Colon (tissue), 2 donors: ENCODE data around the gene SBK2.
"Not testable (repeated sequence)": the region's sequence is repeated elsewhere in the genome, so short reads cannot be mapped to it uniquely, and the experiment has no call there.

Source experiments
- FAIRE-seq: peaks from 2 replicates; lab custom pipeline; 2012; peaks lifted over from hg19 to GRCh38; lab: Jason Lieb, UNC
- donor health status: control.
- donor health status: control.

Gene SBK2

GRCh38 chr19:55536951-55537740, at the start of gene SBK2:
Gene SBK2 (minus strand): TSS chr19:55537133. CDS start chr19:55536294, 839 bp downstream.
- FAIRE-seq: no peak

DNA sequence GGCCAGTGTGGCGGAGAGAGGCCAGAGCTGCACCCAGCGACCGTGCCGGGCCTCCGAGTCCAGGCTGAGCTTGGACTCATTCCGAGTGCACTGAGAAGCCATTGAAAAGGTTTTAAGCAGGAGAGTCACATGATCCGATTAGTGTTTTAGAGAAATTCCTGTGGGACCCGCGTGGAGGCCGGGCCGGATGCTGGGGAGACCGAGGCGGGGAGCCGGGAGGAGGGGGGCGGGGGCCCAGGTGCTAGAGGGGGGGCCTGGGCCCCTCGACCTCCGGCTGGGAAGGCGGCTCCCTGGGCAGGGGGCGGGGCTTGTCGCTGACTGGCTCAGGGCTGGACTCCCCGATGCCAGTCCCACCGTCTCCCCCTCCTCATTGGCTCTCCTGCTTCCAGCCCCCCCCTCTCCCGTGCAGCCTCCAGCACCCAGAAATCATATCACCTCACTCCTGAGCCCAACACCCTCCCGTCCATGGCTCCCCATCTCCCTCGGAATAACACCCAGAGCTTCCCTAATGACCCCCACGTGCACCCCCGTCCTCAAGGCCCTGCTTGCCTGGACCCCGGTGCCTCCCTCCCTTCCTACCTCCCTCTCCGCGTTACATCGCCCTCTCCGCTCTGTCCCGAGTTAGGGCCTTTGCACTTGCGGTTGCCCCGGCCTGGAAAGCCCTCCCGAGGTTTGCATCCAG, 48.9 kb upstream of the SBK2 start:
- FAIRE-seq: no peak

DNA sequence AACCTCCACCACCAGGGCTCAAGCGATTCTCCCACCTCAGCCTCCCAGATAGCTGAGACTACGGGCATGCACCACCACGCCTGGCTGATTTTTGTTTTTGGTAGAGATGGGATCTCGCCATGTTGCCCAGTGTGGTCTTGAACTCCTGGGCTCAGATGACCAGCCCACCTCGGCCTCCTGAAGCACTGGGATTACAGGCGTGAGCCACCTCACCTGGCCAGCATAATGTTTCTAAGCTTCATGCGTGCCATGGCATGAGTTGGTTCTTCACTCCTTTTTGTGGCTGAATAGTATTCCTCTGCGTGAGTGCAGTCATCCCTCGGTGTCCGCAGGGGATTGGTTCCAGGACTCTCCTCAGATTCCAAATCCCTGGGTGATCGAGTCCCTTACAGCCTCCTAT, 47.9 kb upstream of the SBK2 start:
- no peak for FAIRE-seq

GRCh38 chr19:55583897-55584296, 47.0 kb upstream of the SBK2 start:
- not testable (repeated sequence) for FAIRE-seq

- not testable (repeated sequence) for FAIRE-seq
Measured at GRCh38 chr19:55582284-55582683, 45.4 kb upstream of the SBK2 start.

DNA sequence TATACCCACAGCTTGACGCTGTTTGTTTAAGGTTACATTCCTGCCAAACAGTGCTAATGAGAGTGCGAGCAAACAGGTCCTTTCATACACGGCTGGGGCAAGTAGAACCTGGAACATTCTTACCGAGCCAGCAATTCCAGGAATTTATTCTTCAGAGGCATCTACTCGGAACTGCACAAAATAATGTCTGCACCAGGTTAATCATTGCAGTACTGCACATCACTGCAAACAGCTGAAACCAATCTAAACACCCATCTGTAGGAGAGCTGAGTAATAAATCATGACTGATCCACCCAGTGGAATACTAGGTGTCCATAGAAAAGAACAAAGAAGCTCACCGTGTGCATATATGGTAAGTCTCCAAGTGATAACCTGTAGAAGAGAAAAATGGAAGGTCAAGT, 44.9 kb upstream of the SBK2 start:
- no peak for FAIRE-seq

DNA sequence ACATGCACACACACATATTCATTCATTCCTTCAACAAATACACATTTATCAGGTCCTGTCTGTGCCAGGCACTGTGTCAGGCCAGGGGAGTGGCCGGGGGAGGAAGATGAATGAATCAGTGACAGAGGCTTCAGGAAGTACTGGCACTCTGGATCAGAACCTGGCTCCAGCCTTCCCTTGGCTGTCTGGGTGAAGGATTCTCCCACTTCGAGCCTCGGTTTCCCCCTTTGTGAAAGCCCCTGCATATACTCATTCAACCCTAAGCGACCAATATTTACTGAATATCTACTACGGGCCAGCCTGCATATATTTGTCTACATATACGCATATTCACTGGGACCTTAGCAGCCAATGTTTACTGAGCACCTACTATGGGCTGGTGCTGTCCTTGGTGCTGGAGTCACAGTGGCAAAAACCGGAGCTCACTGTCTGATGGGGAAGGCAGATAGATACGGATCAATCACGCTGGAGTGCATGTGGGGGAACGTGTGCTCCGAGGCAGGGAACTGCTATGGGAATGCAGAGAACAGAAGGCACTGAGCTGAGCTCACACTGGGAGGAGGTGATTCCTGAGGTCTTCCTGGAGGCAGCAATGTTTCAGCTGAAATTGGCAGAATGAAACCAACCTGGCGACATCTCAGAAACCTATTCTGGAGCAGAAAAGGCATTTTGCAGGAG, 44.4 kb upstream of the SBK2 start:
- no peak for FAIRE-seq

DNA sequence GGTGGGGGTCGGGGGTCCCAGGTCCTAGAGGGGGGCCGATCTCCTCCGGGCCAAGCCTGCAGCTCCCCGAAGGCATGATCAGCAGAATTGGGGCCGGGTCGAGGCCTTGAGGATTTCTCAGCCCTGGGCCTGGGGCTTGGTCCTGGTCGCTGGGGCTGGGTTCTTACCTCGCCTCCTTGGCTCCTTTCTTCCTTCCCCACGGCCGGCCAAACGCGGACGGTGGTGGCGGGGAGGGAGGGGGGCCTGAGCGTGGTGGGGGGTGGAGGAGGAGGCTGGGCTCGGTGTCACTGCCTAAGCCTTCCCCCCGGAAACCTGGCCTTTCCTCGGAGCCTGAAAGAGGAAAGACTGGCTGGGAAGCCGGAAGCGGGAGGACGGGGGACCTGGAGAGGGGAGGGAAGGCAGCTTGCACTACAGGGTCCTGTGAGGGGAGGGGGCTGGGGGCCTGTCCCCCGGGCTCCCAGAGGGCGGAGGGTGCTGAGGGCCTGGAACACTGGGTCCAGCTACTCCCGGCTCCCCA, 43.8 kb upstream of the SBK2 start, which contains the start of gene ZNF579:
TSS of gene ZNF579 (minus strand) at position 221 of the 517 bp plus-strand sequence. CDS start 1,209 bp downstream, outside the sequence.
- FAIRE-seq: no peak

- FAIRE-seq: no peak
Measured at GRCh38 chr19:55579766-55580621, 43.1 kb upstream of the SBK2 start.

GRCh38 chr19:55578761-55579747, 42.1 kb upstream of the SBK2 start:
- FAIRE-seq: no peak

DNA sequence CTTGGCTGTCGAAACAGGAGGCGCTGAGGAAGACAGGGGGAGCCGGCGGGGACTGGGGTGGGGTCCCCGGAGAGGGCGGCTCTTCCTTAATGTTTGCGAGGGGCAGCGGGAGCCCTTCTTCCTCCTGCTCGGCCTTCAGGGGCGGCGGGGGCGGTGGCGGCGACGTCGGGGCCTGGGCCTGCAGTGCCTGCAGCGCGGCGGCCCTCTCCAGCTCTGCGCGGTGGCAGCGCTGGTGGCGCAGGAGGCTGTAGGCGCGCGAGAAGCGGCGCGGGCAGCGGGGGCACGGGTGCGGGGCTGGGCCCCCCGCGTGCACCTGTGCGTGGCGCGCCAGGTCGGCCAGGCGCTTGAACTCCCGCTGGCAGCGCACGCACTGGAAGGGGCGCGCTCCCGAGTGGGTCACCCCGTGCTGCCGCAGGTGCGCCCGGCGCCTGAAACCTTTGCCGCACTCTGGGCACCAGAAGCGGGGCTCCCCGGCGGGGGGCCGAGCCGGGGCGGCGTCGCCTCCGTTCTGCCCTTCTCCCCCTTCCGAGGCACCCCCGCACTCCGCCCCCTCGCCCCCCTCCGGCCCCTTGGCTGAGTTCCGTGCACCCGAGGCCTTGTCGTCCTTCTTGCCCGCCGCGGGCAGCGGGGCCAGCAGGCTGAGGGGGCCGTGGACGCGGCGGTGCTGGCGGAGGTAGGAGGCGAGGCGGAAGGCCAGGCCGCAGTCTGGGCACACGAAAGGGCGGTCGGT, 41.3 kb upstream of the SBK2 start:
- no peak for FAIRE-seq

DNA sequence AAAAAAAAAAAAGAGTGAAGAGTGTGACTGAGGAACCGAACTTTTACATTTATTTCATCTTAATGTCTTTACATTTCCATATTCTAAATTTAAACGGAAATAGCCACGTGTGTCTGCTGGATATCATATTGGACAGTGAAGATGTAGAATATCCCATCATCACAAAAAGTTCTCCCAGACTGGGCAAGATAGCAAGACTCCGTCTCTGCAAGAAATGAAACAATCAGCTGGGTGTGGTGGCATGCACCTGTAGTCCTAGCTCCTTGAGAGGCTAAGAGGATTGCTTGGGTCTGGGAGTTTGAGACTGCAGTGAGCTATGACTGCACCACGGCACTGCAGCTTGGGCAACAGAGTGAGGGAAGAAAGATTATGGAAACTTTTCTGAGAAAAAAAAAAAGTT, 39.8 kb upstream of the SBK2 start:
- FAIRE-seq: no peak

- FAIRE-seq: not testable (repeated sequence)
Measured at GRCh38 chr19:55573929-55574328, 37.0 kb upstream of the SBK2 start.

DNA sequence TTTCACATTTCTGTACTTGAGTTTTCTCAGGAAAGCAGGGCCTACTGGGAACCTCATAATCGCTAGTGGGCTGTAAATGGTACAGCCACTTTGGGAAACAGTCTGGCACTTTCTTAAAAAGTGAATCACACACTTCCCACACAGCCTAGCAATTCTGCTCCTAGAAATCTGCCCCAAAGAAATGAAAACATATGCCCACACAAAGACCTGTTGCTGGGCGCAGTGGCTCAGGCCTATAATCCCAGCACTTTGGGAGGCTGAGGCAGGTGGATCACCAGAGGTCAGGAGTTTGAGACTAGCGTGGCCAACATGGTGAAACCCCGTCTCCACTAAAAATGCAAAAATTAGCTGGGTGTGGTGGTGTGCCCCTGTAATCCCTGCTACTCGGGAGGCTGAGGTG, 32.5 kb upstream of the SBK2 start:
- FAIRE-seq: not testable (repeated sequence)

- FAIRE-seq: no peak
Measured at GRCh38 chr19:55567708-55568328, 30.9 kb upstream of the SBK2 start.

DNA sequence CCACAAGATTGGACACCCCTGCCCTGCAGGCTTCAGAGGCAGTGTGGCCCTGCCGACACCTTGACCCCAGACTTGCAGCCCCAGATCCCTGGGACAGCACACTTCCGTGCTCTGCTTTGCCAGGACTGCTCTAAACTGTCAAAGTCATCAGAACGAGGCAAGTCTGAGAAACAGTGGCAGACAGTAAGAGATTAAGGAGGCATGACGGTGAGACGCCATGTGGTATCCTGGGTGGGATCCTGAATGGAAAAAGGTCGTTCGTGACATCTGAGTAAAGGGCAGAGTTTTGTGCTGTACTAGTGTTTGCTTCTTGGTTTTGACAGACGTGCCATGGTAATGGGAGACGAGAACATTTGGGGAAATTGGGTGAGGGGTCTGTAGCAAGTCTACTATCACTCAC, 29.9 kb upstream of the SBK2 start:
- FAIRE-seq: no peak

DNA sequence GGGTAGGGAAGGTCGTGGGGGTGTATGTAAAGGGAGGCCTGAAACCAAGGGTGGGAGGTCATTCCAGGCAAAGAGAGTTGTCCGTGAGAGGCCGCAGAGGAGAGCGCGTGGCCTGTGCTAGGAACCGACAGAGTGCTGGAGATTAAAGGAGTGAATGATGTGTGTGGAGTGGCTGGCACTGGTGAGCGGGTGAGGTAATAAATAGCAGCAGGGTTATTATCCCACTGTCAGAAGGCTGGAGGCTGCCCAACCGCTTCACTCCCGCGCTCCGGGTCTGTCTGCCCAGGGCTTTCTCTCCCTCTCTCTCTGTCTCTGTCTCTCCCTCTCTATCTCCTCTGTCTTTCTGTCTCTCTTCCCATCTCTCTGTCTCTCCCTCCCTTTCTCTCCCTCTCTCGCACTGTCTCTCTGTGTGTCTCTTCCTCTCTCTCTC, 26.3 kb upstream of the SBK2 start:
- FAIRE-seq: no peak

GRCh38 chr19:55559684-55560083, 22.8 kb upstream of the SBK2 start:
- FAIRE-seq: no peak

DNA sequence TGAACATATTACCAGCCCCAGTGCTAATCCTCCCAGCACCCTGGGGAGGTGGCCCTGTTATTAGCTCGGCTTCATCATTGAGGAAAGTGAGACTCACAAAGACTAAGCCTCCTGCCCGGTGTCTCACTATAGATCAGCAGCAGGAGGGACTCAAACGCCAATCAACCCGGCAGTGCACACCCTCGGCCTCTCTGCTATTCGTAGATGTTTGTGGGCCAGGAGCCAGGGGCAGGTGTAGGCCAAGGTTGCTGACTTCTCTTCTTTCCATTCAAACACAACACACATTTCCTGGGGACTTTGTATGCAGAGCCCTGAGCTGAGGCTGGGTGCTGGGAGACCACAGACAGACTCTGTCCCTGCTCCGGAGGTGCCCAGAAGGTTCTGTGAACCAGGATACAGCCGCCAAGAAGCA, 17.8 kb upstream of the SBK2 start:
- no peak for FAIRE-seq
